IMR-90 (cell line): ENCODE results near the gene SMAD7. TPM values are rescaled to one million over a fixed set of nuclear protein-coding genes. Genes with fewer than 3 reads are reported as not detected.

Source experiments
- ATAC-seq: fragments of 200-7000 bp; cut with Tn5 transposase; 2 replicates; pipeline ENCODE4 v1.9.1; 2020; ENCODE audit warnings: low read depth, mild to moderate bottlenecking, moderate library complexity
- BruUV-seq: library from RNA; stranded (reverse); fragments of 400-500 nt; replicated peaks from 2 replicates; lab custom pipeline; 2021; lab: Mats Ljungman, UMichigan
- CTCF ChIA-PET: fragments of 300-600 bp; formaldehyde crosslinking; extraction: SDS; loops from one replicate; lab custom pipeline; 2021; ENCODE audit warnings: antibody characterized with exemption; lab: Yijun Ruan, JAX
- POLR2A ChIA-PET: fragments of 300-600 bp; sonication (Branson Sonifier 250); formaldehyde crosslinking; loops from one replicate; lab custom pipeline; 2022; ENCODE audit warnings: antibody characterized with exemption; ENCODE audit not compliant: unreplicated experiment; lab: Charles Lee
- DNase-seq: peaks from one replicate; pipeline ENCODE4 v3.0.0; 2013
- H2AFZ ChIP-seq: replicated peaks from 2 replicates; pipeline ENCODE3; 2013; ENCODE audit warnings: low read length, mild to moderate bottlenecking; ENCODE audit not compliant: poor library complexity
- H2AK5ac ChIP-seq: 2 replicates; pipeline ENCODE4 v1.6.1; 2013; ENCODE audit warnings: low read depth, low read length, inconsistent platforms
- H2AK9ac ChIP-seq: replicated peaks from 2 replicates; pipeline ENCODE3; 2013; ENCODE audit warnings: mild to moderate bottlenecking, low read depth, low read length, moderate library complexity; ENCODE audit not compliant: poor library complexity
- H2BK120ac ChIP-seq: 2 replicates; pipeline ENCODE4 v1.6.1; 2013; ENCODE audit warnings: low read depth, low read length, inconsistent platforms
- H2BK15ac ChIP-seq: 3 replicates; pipeline ENCODE4 v1.6.1; 2013; ENCODE audit warnings: low read depth, low read length, inconsistent platforms
- H2BK20ac ChIP-seq: 2 replicates; pipeline ENCODE4 v1.6.1; 2013; ENCODE audit warnings: low read depth, mild to moderate bottlenecking, inconsistent platforms, low read length, moderate library complexity
- H2BK5ac ChIP-seq: 2 replicates; pipeline ENCODE4 v1.6.1; 2013; ENCODE audit warnings: mild to moderate bottlenecking, low read depth, low read length, inconsistent platforms; ENCODE audit not compliant: poor library complexity, severe bottlenecking
- H3K14ac ChIP-seq: replicated peaks from 2 replicates; pipeline ENCODE4 v1.6.1; 2013; ENCODE audit warnings: low read depth, low read length, inconsistent platforms
- H3K18ac ChIP-seq: 2 replicates; pipeline ENCODE4 v1.6.1; 2013; ENCODE audit warnings: low read depth, low read length, control low read depth
- H3K23ac ChIP-seq: 2 replicates; pipeline ENCODE4 v1.6.1; 2013; ENCODE audit warnings: low read depth, low read length, inconsistent platforms
- H3K27ac ChIP-seq: 2 replicates; pipeline ENCODE4 v1.5.1; 2013; ENCODE audit warnings: mild to moderate bottlenecking, control low read depth, low read length; ENCODE audit not compliant: insufficient read depth
- H3K27me3 ChIP-seq: 2 replicates; pipeline ENCODE4 v1.6.1; 2013; ENCODE audit warnings: low read length; ENCODE audit not compliant: control insufficient read depth, insufficient read depth
- H3K36me3 ChIP-seq: 2 replicates; pipeline ENCODE4 v1.6.1; 2013; ENCODE audit warnings: low read length, mixed read lengths; ENCODE audit not compliant: control insufficient read depth, insufficient read depth
- H3K4ac ChIP-seq: 2 replicates; pipeline ENCODE4 v1.6.1; 2013; ENCODE audit warnings: low read depth, low read length, inconsistent platforms
- H3K4me1 ChIP-seq: 2 replicates; pipeline ENCODE4 v1.6.1; 2013; ENCODE audit warnings: low read length, mixed read lengths; ENCODE audit not compliant: control insufficient read depth, insufficient read depth
- H3K4me2 ChIP-seq: 2 replicates; pipeline ENCODE4 v1.6.1; 2013; ENCODE audit warnings: low read depth, mild to moderate bottlenecking, control low read depth, low read length, moderate library complexity
- H3K4me3 ChIP-seq: 2 replicates; pipeline ENCODE4 v1.5.1; 2013; ENCODE audit warnings: low read depth, mild to moderate bottlenecking, control low read depth, low read length, moderate library complexity; ENCODE audit not compliant: insufficient read depth
- H3K56ac ChIP-seq: 2 replicates; pipeline ENCODE4 v1.6.1; 2013; ENCODE audit warnings: low read length, inconsistent platforms; ENCODE audit not compliant: insufficient read depth; ENCODE audit errors: extremely low read depth
- H3K79me1 ChIP-seq, 2 experiments: 2 replicates each; pipeline ENCODE4 v1.6.1; 2013; ENCODE audit warnings: low read length in 2 of 2, inconsistent platforms in 1 of 2, low read depth in 1 of 2
- H3K9ac ChIP-seq: 2 replicates; pipeline ENCODE4 v1.6.1; 2013; ENCODE audit warnings: low read depth, low read length, control low read depth
- H3K9me1 ChIP-seq: 2 replicates; pipeline ENCODE4 v1.6.1; 2013; ENCODE audit warnings: low read length, inconsistent platforms; ENCODE audit not compliant: insufficient read depth
- H3K9me3 ChIP-seq: 2 replicates; pipeline ENCODE4 v1.6.1; 2013; ENCODE audit warnings: low read length; ENCODE audit not compliant: control insufficient read depth, insufficient read depth
- H4K20me1 ChIP-seq: 2 replicates; pipeline ENCODE4 v1.6.1; 2013; ENCODE audit warnings: low read length, inconsistent platforms; ENCODE audit not compliant: insufficient read depth
- H4K5ac ChIP-seq: 2 replicates; pipeline ENCODE4 v1.6.1; 2013; ENCODE audit warnings: mild to moderate bottlenecking, low read depth, low read length, control low read depth
- H4K8ac ChIP-seq, 2 experiments: 2 replicates each; pipeline ENCODE4 v1.6.1; 2013; ENCODE audit warnings: low read depth in 2 of 2, low read length in 2 of 2, control low read depth in 1 of 2, inconsistent platforms in 1 of 2
- H4K91ac ChIP-seq: 2 replicates; pipeline ENCODE4 v1.6.1; 2013; ENCODE audit warnings: low read depth, low read length, inconsistent platforms; ENCODE audit not compliant: insufficient read depth
- BHLHE40 ChIP-seq: fragments of 150-350 bp; IDR thresholded peaks from 2 replicates; pipeline ENCODE4 v1.6.1; 2016; ENCODE audit warnings: mild to moderate bottlenecking, low read depth, low read length
- FOS ChIP-seq: fragments of 150-350 bp; IDR thresholded peaks from 2 replicates; pipeline ENCODE4 v1.6.1; 2016; ENCODE audit warnings: low read depth, low read length
- POLR2A ChIP-seq: IDR thresholded peaks from 2 replicates; pipeline ENCODE4 v1.6.1; 2012; ENCODE audit warnings: mild to moderate bottlenecking, low read depth, low read length
- WGBS, 2 experiments: methylation state at CpG; one replicate each; pipeline versions ENCODE4 v1.1.5 to v1.1.7; 2013; ENCODE audit warnings: missing lambda C conversion rate in 2 of 2; ENCODE audit not compliant: insufficient read length in 1 of 2; ENCODE audit errors: extremely low coverage in 2 of 2; 5-methylcytosine and 5-hydroxymethylcytosine counted together
- dilution Hi-C: fragments of 300-500 bp; cut with HindIII; formaldehyde crosslinking; loops from one replicate; pipeline ENCODE4 v1.14.3; 2018; ENCODE audit warnings: low sequenced_read_pairs; ENCODE audit not compliant: unreplicated experiment
- in situ Hi-C: fragments of 300-500 bp; cut with MboI; formaldehyde crosslinking; loops from 3 replicates; pipeline ENCODE4 v1.14.3; 2019; ENCODE audit warnings: low sequenced_read_pairs, inconsistent platforms, mixed read lengths
- intact Hi-C: fragments of 100-400 bp; cut with micrococcal nuclease; formaldehyde crosslinking; loops from 2 replicates; pipeline ENCODE4 v1.10.0; 2022
- polyA plus RNA-seq, 3 experiments: library from polyadenylated mRNA; depleted of rRNA; stranded (reverse); fragments of >200 nt; gene quantifications; 2 replicates each; pipeline ENCODE4 v1.2.3, GENCODE V29; 2012; ENCODE audit warnings: low replicate concordance in 1 of 3
- total RNA-seq: library from RNA; depleted of rRNA; stranded (reverse); fragments of >200 nt; gene quantifications from 2 replicates; pipeline ENCODE4 v1.2.3, GENCODE V29; 2012
- TF ChIP-seq, protein P1 (sequence below): conservative IDR thresholded peaks from 2 replicates; pipeline ENCODE4 v1.5.1; 2012; ENCODE audit warnings: mild to moderate bottlenecking, low read depth, low read length, improper control_type of control experiment

Gene SMAD7
- total and polyA plus RNA-seq, 2 of the 4 experiments (the other 2 are of a cell fraction) = 15.8 to 17.6 TPM

DNA sequence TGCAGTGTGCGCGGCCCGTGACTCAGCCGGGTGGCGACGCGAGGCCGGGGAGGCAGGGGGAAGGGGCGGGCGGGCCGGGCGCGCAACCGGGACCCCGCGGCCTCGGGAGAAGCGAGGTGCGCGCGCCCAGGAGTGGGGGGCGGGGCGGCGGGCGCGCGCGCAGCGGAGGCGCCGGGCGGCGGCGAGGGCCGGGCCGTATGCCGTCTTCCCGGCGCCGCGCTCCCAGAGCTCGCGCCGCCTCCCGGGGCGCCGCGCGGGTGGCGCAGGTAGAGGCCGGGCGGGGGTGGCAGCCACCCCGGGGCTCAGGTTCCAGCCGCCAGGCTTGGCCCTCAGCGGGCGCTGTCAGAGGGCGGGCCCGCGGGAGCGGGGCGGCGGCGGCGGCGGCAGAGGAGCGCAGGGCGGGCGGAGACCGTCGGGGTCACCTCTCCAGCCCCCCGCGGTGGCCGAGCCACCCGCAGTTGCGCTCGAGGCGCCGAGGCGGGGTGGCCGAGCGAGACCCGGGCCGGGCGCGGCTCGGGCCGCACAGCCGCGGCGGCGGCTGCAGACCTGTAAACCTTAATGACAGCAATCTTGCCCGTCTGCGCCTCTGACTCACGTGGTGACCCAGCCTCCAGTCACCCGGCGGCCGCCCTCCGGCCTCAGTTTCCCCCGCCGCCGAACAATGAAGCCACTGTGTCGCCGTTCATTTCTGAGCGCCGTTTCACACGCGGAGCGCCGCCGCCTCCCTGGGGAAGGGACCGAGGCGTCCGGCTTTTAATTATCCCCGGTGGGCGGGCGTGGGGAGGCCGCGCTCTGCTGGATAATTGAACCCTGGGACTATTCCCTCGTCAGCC lies 25.3 kb upstream of the SMAD7 start:
- intact Hi-C loops (no loop called here), dilution Hi-C loops (no loop called here), in situ Hi-C loops (no loop called here)
- Histone ChIP-seq H4K8ac (peak overlapping the region; percentile 90 to 92; a peak in 2 of 4 replicates), H3K27ac (peak overlapping the region; percentile 78), H4K20me1 (no peaks in the 10 kb centered on the region), H3K56ac (no peak overlapping the region), H3K23ac (no peak overlapping the region), H3K79me1 (peaks cover 0 to 10% of the 10 kb centered on the region in 2 experiments; a peak in 2 of 4 replicates), H2AK9ac (peak overlapping the region; percentile 52), H2BK20ac (no peak overlapping the region), H3K14ac (no peak overlapping the region), H3K18ac (no peak overlapping the region; the same call in 1 of the 2 replicates), H3K9ac (peak overlapping the region; percentile 76), H2AK5ac (no peak overlapping the region), H3K36me3 (no peaks in the 10 kb centered on the region), H2AFZ (peak overlapping the region; percentile 94), H3K4me2 (peak overlapping the region; percentile 55), H4K91ac (peak overlapping the region; percentile 78), H2BK120ac (peak overlapping the region; percentile 78; the same call in 1 of the 2 replicates), H2BK5ac (peak overlapping the region; percentile 81), H3K4me1 (peaks cover 19% of the 10 kb centered on the region), H3K9me3 (no peaks in the 10 kb centered on the region), H2BK15ac (no peak overlapping the region), H3K4ac (peak overlapping the region; percentile 56; the same call in 1 of the 2 replicates), H3K4me3 (peak overlapping the region; percentile 76), H4K5ac (peak overlapping the region; percentile 84), H3K27me3 (no peaks in the 10 kb centered on the region), H3K9me1 (peaks cover 14% of the 10 kb centered on the region)
- POLR2A ChIA-PET = no interaction called here
- CTCF ChIA-PET = no interaction called here
- 10% methylated on average over 55 of the region's 119 CpGs; no CpG with 5 or more reads in 1 of the 2 experiments for WGBS, 2 experiments
- TF ChIP-seq FOS = peak; percentile 18; the same call in 1 of the 2 replicates
- TF ChIP-seq POLR2A = peak; percentile 40
- TF ChIP-seq BHLHE40 = no peak; the same call in 1 of the 2 replicates
- TF ChIP-seq, protein P1, sequence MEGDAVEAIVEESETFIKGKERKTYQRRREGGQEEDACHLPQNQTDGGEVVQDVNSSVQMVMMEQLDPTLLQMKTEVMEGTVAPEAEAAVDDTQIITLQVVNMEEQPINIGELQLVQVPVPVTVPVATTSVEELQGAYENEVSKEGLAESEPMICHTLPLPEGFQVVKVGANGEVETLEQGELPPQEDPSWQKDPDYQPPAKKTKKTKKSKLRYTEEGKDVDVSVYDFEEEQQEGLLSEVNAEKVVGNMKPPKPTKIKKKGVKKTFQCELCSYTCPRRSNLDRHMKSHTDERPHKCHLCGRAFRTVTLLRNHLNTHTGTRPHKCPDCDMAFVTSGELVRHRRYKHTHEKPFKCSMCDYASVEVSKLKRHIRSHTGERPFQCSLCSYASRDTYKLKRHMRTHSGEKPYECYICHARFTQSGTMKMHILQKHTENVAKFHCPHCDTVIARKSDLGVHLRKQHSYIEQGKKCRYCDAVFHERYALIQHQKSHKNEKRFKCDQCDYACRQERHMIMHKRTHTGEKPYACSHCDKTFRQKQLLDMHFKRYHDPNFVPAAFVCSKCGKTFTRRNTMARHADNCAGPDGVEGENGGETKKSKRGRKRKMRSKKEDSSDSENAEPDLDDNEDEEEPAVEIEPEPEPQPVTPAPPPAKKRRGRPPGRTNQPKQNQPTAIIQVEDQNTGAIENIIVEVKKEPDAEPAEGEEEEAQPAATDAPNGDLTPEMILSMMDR = no peak
- ATAC-seq (peak; percentile 91), DNase-seq (peak; percentile 57)
- no TSS peak for BruUV-seq
